Measurements from ENCODE around the gene PLXNB3.

- TF ChIP-seq CTCF (IDR thresholded peaks at IDR 0.05) = no peak
- no peak for TF ChIP-seq EZH2 (IDR thresholded peaks at IDR 0.05; ENCODE audit: borderline replicate concordance, insufficient read depth, low read depth, low read length, poor library complexity, severe bottlenecking)
Observed at GRCh38 chrX:153768311-153769157, 4.5 kb downstream of the PLXNB3 start.

Data from B cell (primary cell).